GOT3 (cell line): ENCODE results near the gene SSTR4.
"Not testable (repeated sequence)": the region's sequence is repeated elsewhere in the genome, so short reads cannot be mapped to it uniquely, and the experiment has no call there.

Experiments used
- DNase-seq: peaks from one replicate; lab custom pipeline; 2025; ENCODE audit warnings: mixed read lengths; lab: John Stamatoyannopoulos, UW

Gene SSTR4

GRCh38 chr20:23034721-23035671 lies at the start of gene SSTR4:
TSS of gene SSTR4 (plus strand) at chr20:23035312. CDS start at chr20:23035484, 172 bp downstream.
- no peak for DNase-seq

- DNase-seq, result no peak
Observed at GRCh38 chr20:22986601-22987000, 48.5 kb upstream of the SSTR4 start.

GRCh38 chr20:22991424-22991823 lies 43.7 kb upstream of the SSTR4 start:
- not testable (repeated sequence) for DNase-seq

GRCh38 chr20:22993823-22994222 lies 41.3 kb upstream of the SSTR4 start:
- DNase-seq, result no peak

- DNase-seq, result no peak
Observed at GRCh38 chr20:22995923-22996322, 39.2 kb upstream of the SSTR4 start.

- no peak for DNase-seq
Observed at GRCh38 chr20:22998476-22998875, 36.6 kb upstream of the SSTR4 start.

GRCh38 chr20:22999756-23000155 lies 35.4 kb upstream of the SSTR4 start:
- DNase-seq, result no peak

GRCh38 chr20:23000232-23000947 lies 34.7 kb upstream of the SSTR4 start:
- DNase-seq, result no peak

- no peak for DNase-seq
Observed at GRCh38 chr20:23002276-23002675, 32.8 kb upstream of the SSTR4 start.

- DNase-seq, result no peak
Observed at GRCh38 chr20:23003077-23003635, 32.0 kb upstream of the SSTR4 start.

- no peak for DNase-seq
Observed at GRCh38 chr20:23003881-23004460, 31.1 kb upstream of the SSTR4 start.

- DNase-seq, result no peak
Observed at GRCh38 chr20:23005776-23006175, 29.3 kb upstream of the SSTR4 start.

- no peak for DNase-seq
Observed at GRCh38 chr20:23007462-23007861, 27.6 kb upstream of the SSTR4 start.

- no peak for DNase-seq
Observed at GRCh38 chr20:23007886-23008655, 27.0 kb upstream of the SSTR4 start.

- no peak for DNase-seq
Observed at GRCh38 chr20:23008667-23009066, 26.4 kb upstream of the SSTR4 start.

GRCh38 chr20:23009636-23010035 lies 25.5 kb upstream of the SSTR4 start:
- no peak for DNase-seq

- DNase-seq, result no peak
Observed at GRCh38 chr20:23010096-23010495, 25.0 kb upstream of the SSTR4 start.

- no peak for DNase-seq
Observed at GRCh38 chr20:23011008-23011721, 23.9 kb upstream of the SSTR4 start.

GRCh38 chr20:23013429-23013828 lies 21.7 kb upstream of the SSTR4 start:
- DNase-seq, result no peak

- no peak for DNase-seq
Observed at GRCh38 chr20:23017516-23017915, 17.6 kb upstream of the SSTR4 start.

GRCh38 chr20:23018432-23018831 lies 16.7 kb upstream of the SSTR4 start:
- no peak for DNase-seq
